Measurements from ENCODE around the gene ACTRT2. TPM values are rescaled to one million over a fixed set of nuclear protein-coding genes. Genes with fewer than 3 reads are reported as not detected.

Gene ACTRT2
- total RNA-seq, 4 donors from 2014 or later = not detected

GRCh38 chr1:3064901-3065300 lies 43.6 kb downstream of the ACTRT2 start:
- TF ChIP-seq EP300 (IDR thresholded peaks at IDR 0.05) (no peak), POLR2A (IDR thresholded peaks at IDR 0.05) (no peak), CTCF (IDR thresholded peaks at IDR 0.05) (no peak), POLR2AphosphoS5 (IDR thresholded peaks at IDR 0.05) (no peak)
- DNase-seq (ENCODE audit: low spot score in 2 of 2) = peak in 1 of 2 donors; percentile 35
- H3K4me1 ChIP-seq = peaks cover 43% of the 10 kb centered on the region
- no peak overlapping the region for H3K4me3 ChIP-seq
- H3K36me3 ChIP-seq = no peaks in the 10 kb centered on the region
- no peak overlapping the region for H3K27ac ChIP-seq
- no peaks in the 10 kb centered on the region for H3K9me3 ChIP-seq
- H3K27me3 ChIP-seq = peaks cover 97% of the 10 kb centered on the region
- 59% methylated on average over 8 of the region's 9 CpGs for WGBS

- H3K9me3 ChIP-seq = no peaks in the 10 kb centered on the region
- H3K27ac ChIP-seq = no peak overlapping the region
- peaks cover 97% of the 10 kb centered on the region for H3K27me3 ChIP-seq
- no peak overlapping the region for H3K4me3 ChIP-seq
- DNase-seq (ENCODE audit: low spot score in 2 of 2) = peak; percentile 58 to 69
- peaks cover 44% of the 10 kb centered on the region for H3K4me1 ChIP-seq
- TF ChIP-seq POLR2A (IDR thresholded peaks at IDR 0.05) = no peak
- no peak for TF ChIP-seq POLR2AphosphoS5 (IDR thresholded peaks at IDR 0.05)
- TF ChIP-seq EP300 (IDR thresholded peaks at IDR 0.05) = no peak
- TF ChIP-seq CTCF (IDR thresholded peaks at IDR 0.05) = no peak
- 63% methylated on average over 8 of the region's 8 CpGs for WGBS
- H3K36me3 ChIP-seq = no peaks in the 10 kb centered on the region
Measured at GRCh38 chr1:3065396-3065795, 44.1 kb downstream of the ACTRT2 start.

- DNase-seq (ENCODE audit: low spot score in 2 of 2) = peak in 1 of 2 donors; percentile 52
- H3K36me3 ChIP-seq = no peaks in the 10 kb centered on the region
- peaks cover 48% of the 10 kb centered on the region for H3K4me1 ChIP-seq
- H3K27ac ChIP-seq = no peak overlapping the region
- H3K9me3 ChIP-seq = no peaks in the 10 kb centered on the region
- peaks cover 97% of the 10 kb centered on the region for H3K27me3 ChIP-seq
- TF ChIP-seq EP300 (IDR thresholded peaks at IDR 0.05) = no peak
- no peak for TF ChIP-seq POLR2A (IDR thresholded peaks at IDR 0.05)
- TF ChIP-seq CTCF (IDR thresholded peaks at IDR 0.05) = no peak
- no peak for TF ChIP-seq POLR2AphosphoS5 (IDR thresholded peaks at IDR 0.05)
- 86% methylated on average over 7 of the region's 7 CpGs for WGBS
- H3K4me3 ChIP-seq = no peak overlapping the region
Measured at GRCh38 chr1:3065797-3066196, 44.5 kb downstream of the ACTRT2 start.

- WGBS = 76% methylated on average over 4 of the region's 11 CpGs
- Histone ChIP-seq H3K9me3 (no peaks in the 10 kb centered on the region), H3K4me3 (no peak overlapping the region), H3K27me3 (peaks cover 97% of the 10 kb centered on the region), H3K4me1 (peaks cover 51% of the 10 kb centered on the region), H3K36me3 (no peaks in the 10 kb centered on the region), H3K27ac (no peak overlapping the region)
- TF ChIP-seq CTCF (IDR thresholded peaks at IDR 0.05) (no peak), POLR2AphosphoS5 (IDR thresholded peaks at IDR 0.05) (no peak), POLR2A (IDR thresholded peaks at IDR 0.05) (no peak), EP300 (IDR thresholded peaks at IDR 0.05) (no peak)
- peak; percentile 55 to 57 for DNase-seq (ENCODE audit: low spot score in 2 of 2)
Measured at GRCh38 chr1:3066250-3066711, 45.0 kb downstream of the ACTRT2 start.

GRCh38 chr1:3066826-3067225 lies 45.6 kb downstream of the ACTRT2 start:
- Histone ChIP-seq H3K4me1 (peaks cover 51% of the 10 kb centered on the region), H3K4me3 (peak overlapping the region; percentile 58), H3K36me3 (no peaks in the 10 kb centered on the region), H3K9me3 (no peaks in the 10 kb centered on the region), H3K27me3 (peaks cover 97% of the 10 kb centered on the region), H3K27ac (no peak overlapping the region)
- TF ChIP-seq CTCF (IDR thresholded peaks at IDR 0.05) (no peak), POLR2A (IDR thresholded peaks at IDR 0.05) (no peak), POLR2AphosphoS5 (IDR thresholded peaks at IDR 0.05) (no peak), EP300 (IDR thresholded peaks at IDR 0.05) (no peak)
- WGBS = 69% methylated on average over 8 of the region's 10 CpGs
- DNase-seq (ENCODE audit: low spot score in 2 of 2) = peak in 1 of 2 donors; percentile 55

Measured in suprapubic skin (tissue), 4 donors.